Tibial nerve (tissue), 4 donors: Measurements from ENCODE around the gene SNCG. TPM values are rescaled to one million over a fixed set of nuclear protein-coding genes. Genes with fewer than 3 reads are reported as not detected.
"Not testable (repeated sequence)": the region's sequence is repeated elsewhere in the genome, so short reads cannot be mapped to it uniquely, and the experiment has no call there.

Experiments
- DNase-seq, 2 donors: peaks; one replicate each; pipeline ENCODE4 v3.0.0-alpha.2; 2019; ENCODE audit warnings: low spot score in 2 of 2
- H3K27ac ChIP-seq, 4 donors: fragments of 200-600 bp; sonication (generic) in 3 of 4; one replicate each; pipeline ENCODE4 v1.5.1; 2017 to 2019; ENCODE audit warnings: mild to moderate bottlenecking in 1 of 4
- H3K27me3 ChIP-seq, 2 donors: fragments of 200-600 bp; sonication (generic) in 1 of 2; one replicate each; pipeline versions ENCODE4 v1.5.1 to v1.6.0; 2017 to 2019
- H3K36me3 ChIP-seq, 3 donors: fragments of 200-600 bp; sonication (generic); one replicate each; pipeline ENCODE4 v1.5.1; 2018 to 2019
- H3K4me1 ChIP-seq, 4 donors: fragments of 200-600 bp; sonication (generic) in 3 of 4; one replicate each; pipeline ENCODE4 v1.5.1; 2017 to 2019
- H3K4me3 ChIP-seq, 4 donors: fragments of 200-600 bp; sonication (generic) in 3 of 4; one replicate each; pipeline ENCODE4 v1.5.1; 2017 to 2019; ENCODE audit warnings: mild to moderate bottlenecking in 1 of 4, moderate library complexity in 1 of 4
- H3K9me3 ChIP-seq, 4 donors: fragments of 200-600 bp; sonication (generic) in 3 of 4; one replicate each; pipeline ENCODE4 v1.5.1; 2017 to 2019
- EP300 ChIP-seq, 2 donors: sonication (generic); formaldehyde crosslinking; IDR thresholded peaks; one replicate each; pipeline ENCODE4 v1.6.1; 2017; ENCODE audit warnings: antibody characterized with exemption in 2 of 2, mild to moderate bottlenecking in 1 of 2
- POLR2A ChIP-seq, 2 donors: fragments of 450-650 bp; IDR thresholded peaks; one replicate each; pipeline ENCODE4 v1.6.1; 2017; ENCODE audit warnings: antibody characterized with exemption in 2 of 2, mild to moderate bottlenecking in 2 of 2, moderate library complexity in 2 of 2
- WGBS, 2 donors: methylation state at CpG; one replicate each; pipeline ENCODE4 v1.1.5; 2018; 5-methylcytosine and 5-hydroxymethylcytosine counted together
- total RNA-seq, 4 donors: library from RNA; depleted of rRNA; stranded (reverse); fragments of >200 nt; gene quantifications; one replicate each; pipeline ENCODE4 v1.1.0, GENCODE V29; 2016
- TF ChIP-seq, protein P1 (sequence below), 5 experiments: fragments of 200-600 bp in 3 of 5; fragments of 450-650 bp in 2 of 5; sonication (generic) in 3 of 5; IDR thresholded peaks; one replicate each; pipeline ENCODE4 v1.5.1; 2016 to 2019; ENCODE audit warnings: antibody characterized with exemption in 5 of 5, mild to moderate bottlenecking in 3 of 5, moderate library complexity in 2 of 5

Gene SNCG
- total RNA-seq, 4 donors from 2014 or later = 86.1 to 213 (median 119) TPM

DNA sequence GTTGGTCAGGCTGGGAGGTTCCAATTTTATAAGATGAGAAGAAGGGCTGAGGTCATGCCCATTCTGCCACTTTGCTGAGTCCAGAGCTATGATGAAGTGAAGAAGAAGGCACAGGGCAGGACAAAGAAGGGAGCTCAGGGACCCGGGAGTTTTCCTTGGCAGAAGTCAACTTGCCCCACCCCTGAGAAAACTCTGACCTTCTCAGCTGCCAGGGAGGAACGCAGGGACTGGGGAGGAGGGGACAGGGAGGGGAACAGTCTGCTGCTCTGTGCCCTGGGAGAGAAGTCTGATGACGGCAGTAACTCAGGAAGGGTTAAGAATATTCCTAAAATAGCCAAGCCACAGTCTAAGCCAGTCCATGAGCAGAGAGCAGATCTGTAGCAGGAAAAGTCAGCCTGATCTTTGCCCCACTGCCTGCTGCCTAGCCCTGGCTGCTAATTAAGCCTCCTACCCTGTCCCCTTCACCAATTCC is 21.6 kb downstream of the SNCG start:
- no peak for DNase-seq
- TF ChIP-seq, protein P1, sequence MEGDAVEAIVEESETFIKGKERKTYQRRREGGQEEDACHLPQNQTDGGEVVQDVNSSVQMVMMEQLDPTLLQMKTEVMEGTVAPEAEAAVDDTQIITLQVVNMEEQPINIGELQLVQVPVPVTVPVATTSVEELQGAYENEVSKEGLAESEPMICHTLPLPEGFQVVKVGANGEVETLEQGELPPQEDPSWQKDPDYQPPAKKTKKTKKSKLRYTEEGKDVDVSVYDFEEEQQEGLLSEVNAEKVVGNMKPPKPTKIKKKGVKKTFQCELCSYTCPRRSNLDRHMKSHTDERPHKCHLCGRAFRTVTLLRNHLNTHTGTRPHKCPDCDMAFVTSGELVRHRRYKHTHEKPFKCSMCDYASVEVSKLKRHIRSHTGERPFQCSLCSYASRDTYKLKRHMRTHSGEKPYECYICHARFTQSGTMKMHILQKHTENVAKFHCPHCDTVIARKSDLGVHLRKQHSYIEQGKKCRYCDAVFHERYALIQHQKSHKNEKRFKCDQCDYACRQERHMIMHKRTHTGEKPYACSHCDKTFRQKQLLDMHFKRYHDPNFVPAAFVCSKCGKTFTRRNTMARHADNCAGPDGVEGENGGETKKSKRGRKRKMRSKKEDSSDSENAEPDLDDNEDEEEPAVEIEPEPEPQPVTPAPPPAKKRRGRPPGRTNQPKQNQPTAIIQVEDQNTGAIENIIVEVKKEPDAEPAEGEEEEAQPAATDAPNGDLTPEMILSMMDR (IDR thresholded peaks at IDR 0.05) = no peak
- peak; percentile 66 to 70 for TF ChIP-seq EP300 (IDR thresholded peaks at IDR 0.05)
- TF ChIP-seq POLR2A (IDR thresholded peaks at IDR 0.05) = no peak
- 5 to 19% methylated on average over 3 of the region's 3 CpGs for WGBS, 2 donors
- Histone ChIP-seq H3K27ac (peak overlapping the region; percentile 45 to 86 (median 74)), H3K4me3 (no peak overlapping the region), H3K36me3 (no peaks in the 10 kb centered on the region), H3K4me1 (peaks cover 0 to 28% (median 13%) of the 10 kb centered on the region in 4 donors), H3K27me3 (no peaks in the 10 kb centered on the region), H3K9me3 (no peaks in the 10 kb centered on the region)

DNA sequence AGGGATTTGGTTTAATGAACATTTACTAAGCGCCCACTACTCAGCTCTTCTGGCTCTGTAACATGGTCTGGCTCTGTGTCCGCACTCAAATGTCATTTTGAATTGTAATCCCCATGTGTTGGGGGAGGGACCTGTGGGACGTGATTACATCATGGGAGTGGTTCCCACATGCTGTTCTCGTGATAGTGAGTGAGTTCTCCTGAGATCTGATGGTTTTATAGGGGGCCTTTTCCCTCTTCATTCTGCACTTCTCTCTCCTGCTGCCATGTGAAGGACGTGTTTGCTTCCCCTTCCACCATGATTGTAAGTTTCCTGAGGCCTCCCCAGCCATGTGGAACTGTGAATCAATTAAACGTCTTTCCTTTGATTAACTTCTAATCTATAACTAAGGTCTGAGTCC is 22.6 kb downstream of the SNCG start:
- DNase-seq, H3K9me3 ChIP-seq, H3K36me3 ChIP-seq, H3K27me3 ChIP-seq, H3K4me3 ChIP-seq: not testable (repeated sequence)
- Histone ChIP-seq H3K4me1 (peaks cover 0 to 28% (median 13%) of the 10 kb centered on the region in 4 donors), H3K27ac (peak overlapping the region in 2 of 4 donors; percentile 85 to 86)
- WGBS, 2 donors = 73 to 80% methylated on average over 6 of the region's 6 CpGs

DNA sequence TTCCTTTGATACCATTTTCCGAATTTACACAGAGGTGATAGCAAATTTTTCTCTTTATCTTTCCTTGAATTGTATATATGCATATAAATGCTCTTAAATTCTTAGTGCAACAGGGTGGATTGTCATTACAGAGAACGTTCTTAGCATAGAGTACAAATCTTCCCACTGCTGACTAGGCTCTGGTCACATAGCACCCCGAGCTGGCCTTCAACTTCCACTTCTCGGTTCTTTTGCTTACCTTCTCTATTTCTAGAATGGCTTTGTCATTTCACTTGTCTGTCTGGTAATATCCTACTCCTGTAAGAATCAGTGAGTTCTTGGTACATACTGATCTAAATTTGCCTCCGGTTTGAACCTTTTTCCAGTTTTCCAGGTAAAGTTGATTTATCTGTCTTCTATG is 23.3 kb downstream of the SNCG start:
- WGBS, 2 donors = 87 to 88% methylated on average over 5 of the region's 5 CpGs
- TF ChIP-seq, protein P1 (IDR thresholded peaks at IDR 0.05) = no peak
- TF ChIP-seq POLR2A (IDR thresholded peaks at IDR 0.05) (no peak), EP300 (IDR thresholded peaks at IDR 0.05) (no peak)
- no peak for DNase-seq
- H3K4me1 ChIP-seq = peaks cover 0 to 28% (median 13%) of the 10 kb centered on the region in 4 donors
- H3K9me3 ChIP-seq = no peaks in the 10 kb centered on the region
- peaks cover 0 to 8% (median 0%) of the 10 kb centered on the region in 3 donors for H3K36me3 ChIP-seq
- H3K27me3 ChIP-seq = no peaks in the 10 kb centered on the region
- no peak overlapping the region for H3K4me3 ChIP-seq
- peak overlapping the region in 1 of 4 donors; percentile 86 for H3K27ac ChIP-seq

DNA sequence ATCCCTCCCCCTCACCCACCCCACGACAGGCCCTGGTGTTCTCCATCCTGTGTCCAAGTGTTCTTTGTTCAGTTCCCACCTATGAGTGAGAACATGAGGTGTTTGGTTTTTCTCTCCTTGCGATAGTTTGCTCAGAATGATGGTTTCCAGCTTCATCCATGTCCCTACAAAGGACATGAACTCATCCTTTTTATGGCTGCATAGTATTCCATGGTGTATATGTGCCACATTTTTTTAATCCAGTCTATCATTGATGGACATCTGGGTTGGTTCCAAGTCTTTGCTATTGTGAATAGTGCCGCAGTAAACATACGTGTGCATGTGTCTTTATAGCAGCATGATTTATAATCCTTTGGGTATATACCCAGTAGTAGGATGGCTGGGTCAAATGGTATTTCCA is 26.1 kb downstream of the SNCG start:
- 98 to 99% methylated on average over 4 of the region's 4 CpGs for WGBS, 2 donors
- H3K4me1 ChIP-seq = peaks cover 0 to 23% (median 11%) of the 10 kb centered on the region in 4 donors
- H3K27me3 ChIP-seq, H3K9me3 ChIP-seq, H3K27ac ChIP-seq, H3K4me3 ChIP-seq, DNase-seq: not testable (repeated sequence)
- H3K36me3 ChIP-seq = peaks cover 0 to 12% (median 0%) of the 10 kb centered on the region in 3 donors

DNA sequence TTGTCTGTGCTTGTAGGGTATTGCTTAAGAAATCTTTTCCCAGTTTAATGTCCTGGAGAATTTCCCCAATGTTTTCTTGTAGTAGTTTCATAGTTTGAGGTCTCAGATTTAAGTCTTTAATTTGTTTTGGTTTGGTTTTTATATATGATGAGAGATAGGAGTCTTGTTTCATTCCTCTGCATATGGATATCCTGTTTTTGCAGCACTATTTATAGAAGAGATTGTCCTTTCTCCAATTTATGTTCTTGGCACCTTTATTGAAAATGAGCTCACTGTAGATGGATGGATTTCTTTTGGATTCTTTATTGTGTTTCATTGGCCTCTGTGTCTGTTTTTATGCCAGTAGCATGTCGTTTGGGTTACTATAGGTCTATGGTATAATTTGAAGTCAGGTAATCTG is 30.1 kb downstream of the SNCG start:
- no peak for DNase-seq
- Histone ChIP-seq H3K27ac (no peak overlapping the region), H3K9me3 (no peaks in the 10 kb centered on the region), H3K4me3 (no peak overlapping the region), H3K4me1 (peaks cover 0 to 9% (median 0%) of the 10 kb centered on the region in 4 donors), H3K36me3 (peaks cover 0 to 38% (median 0%) of the 10 kb centered on the region in 3 donors), H3K27me3 (no peaks in the 10 kb centered on the region)
- TF ChIP-seq, protein P1 (IDR thresholded peaks at IDR 0.05) = no peak
- TF ChIP-seq POLR2A (IDR thresholded peaks at IDR 0.05) (no peak), EP300 (IDR thresholded peaks at IDR 0.05) (no peak)
- WGBS, 2 donors = 56 to 58% methylated on average over 1 of the region's 1 CpG

DNA sequence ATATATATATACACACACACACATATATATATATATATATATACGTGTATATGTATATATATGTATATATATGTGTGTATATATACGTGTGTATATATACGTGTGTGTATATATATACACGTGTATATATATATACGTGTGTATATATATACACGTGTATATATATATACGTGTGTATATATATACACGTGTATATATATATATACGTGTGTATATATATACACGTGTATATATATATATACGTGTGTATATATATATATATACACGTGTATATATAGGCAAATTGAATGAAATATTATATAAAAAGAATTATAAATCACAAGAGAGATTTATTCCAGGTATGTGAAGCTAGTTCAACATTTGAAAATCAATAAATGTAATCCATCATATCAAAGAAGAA is 33.0 kb downstream of the SNCG start:
- H3K36me3 ChIP-seq = peaks cover 0 to 51% (median 0%) of the 10 kb centered on the region in 3 donors
- H3K27me3 ChIP-seq, H3K27ac ChIP-seq, H3K4me3 ChIP-seq, DNase-seq, H3K9me3 ChIP-seq, H3K4me1 ChIP-seq: not testable (repeated sequence)
- 86 to 91% methylated on average over 12 of the region's 12 CpGs for WGBS, 2 donors

DNA sequence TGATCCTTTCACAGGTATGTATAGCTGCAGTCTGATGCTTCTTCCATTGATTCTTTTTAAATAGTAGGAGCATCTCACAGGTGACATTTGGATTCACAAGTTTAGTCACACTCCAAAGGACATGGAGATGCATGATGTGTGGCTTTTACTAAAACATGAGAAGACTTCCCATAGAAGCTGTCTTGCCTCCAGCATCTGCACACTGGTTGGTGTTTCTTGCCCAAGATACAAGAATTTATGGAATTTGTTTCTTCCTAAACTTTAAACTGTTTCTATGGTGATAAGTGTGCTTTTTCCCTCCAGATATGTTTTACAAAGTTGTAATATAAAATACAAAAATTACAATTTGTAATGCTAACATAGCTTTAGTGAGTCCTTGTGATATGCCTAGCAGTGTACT is 34.1 kb downstream of the SNCG start:
- Histone ChIP-seq H3K27me3 (no peaks in the 10 kb centered on the region), H3K9me3 (no peaks in the 10 kb centered on the region), H3K4me3 (no peak overlapping the region), H3K27ac (no peak overlapping the region), H3K36me3 (peaks cover 0 to 53% (median 0%) of the 10 kb centered on the region in 3 donors), H3K4me1 (peaks cover 0 to 9% (median 0%) of the 10 kb centered on the region in 4 donors)
- DNase-seq = no peak
- TF ChIP-seq EP300 (IDR thresholded peaks at IDR 0.05) = no peak
- no peak for TF ChIP-seq POLR2A (IDR thresholded peaks at IDR 0.05)
- TF ChIP-seq, protein P1 (IDR thresholded peaks at IDR 0.05) = no peak
